ENCODE data around the gene R3HDM2. TPM values are rescaled to one million over a fixed set of nuclear protein-coding genes. Genes with fewer than 3 reads are reported as not detected.

Gene R3HDM2
- polyA plus RNA-seq, 1 donor from 2014 or later, result 11.1 TPM

- Histone ChIP-seq H3K9me3 (ENCODE audit: low read length) (no peaks in the 10 kb centered on the region), H3K36me3 (ENCODE audit: insufficient read depth, low read length) (no peaks in the 10 kb centered on the region), H3K4me2 (ENCODE audit: low read length) (peak overlapping the region; percentile 79), H3K27me3 (ENCODE audit: insufficient read depth, low read depth, low read length) (peaks cover 75% of the 10 kb centered on the region), H3K27ac (ENCODE audit: low read length) (peak overlapping the region; percentile 92), H4K20me1 (ENCODE audit: insufficient read depth) (no peaks in the 10 kb centered on the region), H2AFZ (ENCODE audit: low read depth, low read length) (peak overlapping the region; percentile 46), H3K9ac (ENCODE audit: low read length) (peak overlapping the region; percentile 98), H3K9me2 (ENCODE audit: insufficient read depth, low read length) (no peaks in the 10 kb centered on the region), H3K79me2 (replicated peaks; ENCODE audit: insufficient read depth, low read length) (no peaks in the 10 kb centered on the region), H3K4me3 (ENCODE audit: low read length) (peak overlapping the region; percentile 79), H3F3A (ENCODE audit: insufficient read depth, low read length, poor library complexity, severe bottlenecking) (no peaks in the 10 kb centered on the region)
- peak; percentile 23 for TF ChIP-seq SMC3 (conservative IDR thresholded peaks at IDR 0.05; ENCODE audit: poor library complexity)
- peak; percentile 73 for TF ChIP-seq EP300 (conservative IDR thresholded peaks at IDR 0.05; ENCODE audit: poor library complexity, severe bottlenecking)
- TF ChIP-seq, protein P1, sequence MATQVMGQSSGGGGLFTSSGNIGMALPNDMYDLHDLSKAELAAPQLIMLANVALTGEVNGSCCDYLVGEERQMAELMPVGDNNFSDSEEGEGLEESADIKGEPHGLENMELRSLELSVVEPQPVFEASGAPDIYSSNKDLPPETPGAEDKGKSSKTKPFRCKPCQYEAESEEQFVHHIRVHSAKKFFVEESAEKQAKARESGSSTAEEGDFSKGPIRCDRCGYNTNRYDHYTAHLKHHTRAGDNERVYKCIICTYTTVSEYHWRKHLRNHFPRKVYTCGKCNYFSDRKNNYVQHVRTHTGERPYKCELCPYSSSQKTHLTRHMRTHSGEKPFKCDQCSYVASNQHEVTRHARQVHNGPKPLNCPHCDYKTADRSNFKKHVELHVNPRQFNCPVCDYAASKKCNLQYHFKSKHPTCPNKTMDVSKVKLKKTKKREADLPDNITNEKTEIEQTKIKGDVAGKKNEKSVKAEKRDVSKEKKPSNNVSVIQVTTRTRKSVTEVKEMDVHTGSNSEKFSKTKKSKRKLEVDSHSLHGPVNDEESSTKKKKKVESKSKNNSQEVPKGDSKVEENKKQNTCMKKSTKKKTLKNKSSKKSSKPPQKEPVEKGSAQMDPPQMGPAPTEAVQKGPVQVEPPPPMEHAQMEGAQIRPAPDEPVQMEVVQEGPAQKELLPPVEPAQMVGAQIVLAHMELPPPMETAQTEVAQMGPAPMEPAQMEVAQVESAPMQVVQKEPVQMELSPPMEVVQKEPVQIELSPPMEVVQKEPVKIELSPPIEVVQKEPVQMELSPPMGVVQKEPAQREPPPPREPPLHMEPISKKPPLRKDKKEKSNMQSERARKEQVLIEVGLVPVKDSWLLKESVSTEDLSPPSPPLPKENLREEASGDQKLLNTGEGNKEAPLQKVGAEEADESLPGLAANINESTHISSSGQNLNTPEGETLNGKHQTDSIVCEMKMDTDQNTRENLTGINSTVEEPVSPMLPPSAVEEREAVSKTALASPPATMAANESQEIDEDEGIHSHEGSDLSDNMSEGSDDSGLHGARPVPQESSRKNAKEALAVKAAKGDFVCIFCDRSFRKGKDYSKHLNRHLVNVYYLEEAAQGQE (IDR thresholded peaks at IDR 0.05; ENCODE audit: borderline replicate concordance), result peak; percentile 85
- peak; percentile 90 for TF ChIP-seq POLR2AphosphoS5 (IDR thresholded peaks at IDR 0.05)
- TF ChIP-seq, protein P2, sequence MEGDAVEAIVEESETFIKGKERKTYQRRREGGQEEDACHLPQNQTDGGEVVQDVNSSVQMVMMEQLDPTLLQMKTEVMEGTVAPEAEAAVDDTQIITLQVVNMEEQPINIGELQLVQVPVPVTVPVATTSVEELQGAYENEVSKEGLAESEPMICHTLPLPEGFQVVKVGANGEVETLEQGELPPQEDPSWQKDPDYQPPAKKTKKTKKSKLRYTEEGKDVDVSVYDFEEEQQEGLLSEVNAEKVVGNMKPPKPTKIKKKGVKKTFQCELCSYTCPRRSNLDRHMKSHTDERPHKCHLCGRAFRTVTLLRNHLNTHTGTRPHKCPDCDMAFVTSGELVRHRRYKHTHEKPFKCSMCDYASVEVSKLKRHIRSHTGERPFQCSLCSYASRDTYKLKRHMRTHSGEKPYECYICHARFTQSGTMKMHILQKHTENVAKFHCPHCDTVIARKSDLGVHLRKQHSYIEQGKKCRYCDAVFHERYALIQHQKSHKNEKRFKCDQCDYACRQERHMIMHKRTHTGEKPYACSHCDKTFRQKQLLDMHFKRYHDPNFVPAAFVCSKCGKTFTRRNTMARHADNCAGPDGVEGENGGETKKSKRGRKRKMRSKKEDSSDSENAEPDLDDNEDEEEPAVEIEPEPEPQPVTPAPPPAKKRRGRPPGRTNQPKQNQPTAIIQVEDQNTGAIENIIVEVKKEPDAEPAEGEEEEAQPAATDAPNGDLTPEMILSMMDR (IDR thresholded peaks at IDR 0.05; ENCODE audit: poor library complexity, severe bottlenecking), result peak; percentile 51
- TF ChIP-seq EZH2 (IDR thresholded peaks at IDR 0.05; ENCODE audit: borderline replicate concordance, insufficient read depth, low read length, poor library complexity, severe bottlenecking), result no peak
- TF ChIP-seq TAF1 (IDR thresholded peaks at IDR 0.05; ENCODE audit: low read depth), result peak; percentile 92
- TF ChIP-seq MXI1 (conservative IDR thresholded peaks at IDR 0.05; ENCODE audit: poor library complexity, severe bottlenecking), result peak; percentile 82
- TF ChIP-seq RAD21 (conservative IDR thresholded peaks at IDR 0.05), result no peak
These were observed 190.5 kb downstream of the R3HDM2 start for GRCh38 chr12:57240066-57240921.

- Histone ChIP-seq H3K9me3 (ENCODE audit: low read length) (no peaks in the 10 kb centered on the region), H3K79me2 (replicated peaks; ENCODE audit: insufficient read depth, low read length) (no peaks in the 10 kb centered on the region), H3K36me3 (ENCODE audit: insufficient read depth, low read length) (no peaks in the 10 kb centered on the region), H4K20me1 (ENCODE audit: insufficient read depth) (no peaks in the 10 kb centered on the region), H3F3A (ENCODE audit: insufficient read depth, low read length, poor library complexity, severe bottlenecking) (no peaks in the 10 kb centered on the region), H3K9ac (ENCODE audit: low read length) (peak overlapping the region; percentile 98), H3K27ac (ENCODE audit: low read length) (peak overlapping the region; percentile 92), H3K4me2 (ENCODE audit: low read length) (peak overlapping the region; percentile 79), H3K9me2 (ENCODE audit: insufficient read depth, low read length) (no peaks in the 10 kb centered on the region), H2AFZ (ENCODE audit: low read depth, low read length) (peak overlapping the region; percentile 46), H3K4me3 (ENCODE audit: low read length) (peak overlapping the region; percentile 79), H3K27me3 (ENCODE audit: insufficient read depth, low read depth, low read length) (peaks cover 75% of the 10 kb centered on the region)
- no peak for TF ChIP-seq TAF1 (IDR thresholded peaks at IDR 0.05; ENCODE audit: low read depth)
- no peak for TF ChIP-seq SMC3 (conservative IDR thresholded peaks at IDR 0.05; ENCODE audit: poor library complexity)
- TF ChIP-seq MXI1 (conservative IDR thresholded peaks at IDR 0.05; ENCODE audit: poor library complexity, severe bottlenecking), result no peak
- TF ChIP-seq, protein P2 (IDR thresholded peaks at IDR 0.05; ENCODE audit: poor library complexity, severe bottlenecking), result no peak
- TF ChIP-seq EZH2 (IDR thresholded peaks at IDR 0.05; ENCODE audit: borderline replicate concordance, insufficient read depth, low read length, poor library complexity, severe bottlenecking), result no peak
- TF ChIP-seq, protein P1 (IDR thresholded peaks at IDR 0.05; ENCODE audit: borderline replicate concordance), result no peak
- TF ChIP-seq EP300 (conservative IDR thresholded peaks at IDR 0.05; ENCODE audit: poor library complexity, severe bottlenecking), result no peak
- TF ChIP-seq POLR2AphosphoS5 (IDR thresholded peaks at IDR 0.05), result no peak
- TF ChIP-seq RAD21 (conservative IDR thresholded peaks at IDR 0.05), result no peak
These were observed 191.2 kb downstream of the R3HDM2 start for GRCh38 chr12:57239587-57240065.

Measured in neural cell (in vitro differentiated cells).